Gastrocnemius medialis (tissue), 4 donors: ENCODE measurements around the gene ANGEL2.

Experiments used
- POLR2A ChIP-seq, 2 donors: fragments of 450-650 bp; IDR thresholded peaks; one replicate each; pipeline ENCODE4 v1.6.1; 2017; ENCODE audit warnings: antibody characterized with exemption in 2 of 2, mild to moderate bottlenecking in 2 of 2, moderate library complexity in 2 of 2
- TF ChIP-seq, protein P1 (sequence below), 5 experiments: fragments of 450-650 bp in 3 of 5; fragments of 200-600 bp in 2 of 5; sonication (generic) in 2 of 5; IDR thresholded peaks in 4 of 5; conservative IDR thresholded peaks in 1 of 5; 1 replicate in 4 of 5; 2 replicates in 1 of 5; pipeline ENCODE4 v1.5.1; 2016 to 2019; ENCODE audit warnings: antibody characterized with exemption in 5 of 5, mild to moderate bottlenecking in 3 of 5, moderate library complexity in 3 of 5

GRCh38 chr1:213034713-213035112 is 19.0 kb upstream of the ANGEL2 start:
- TF ChIP-seq, protein P1, sequence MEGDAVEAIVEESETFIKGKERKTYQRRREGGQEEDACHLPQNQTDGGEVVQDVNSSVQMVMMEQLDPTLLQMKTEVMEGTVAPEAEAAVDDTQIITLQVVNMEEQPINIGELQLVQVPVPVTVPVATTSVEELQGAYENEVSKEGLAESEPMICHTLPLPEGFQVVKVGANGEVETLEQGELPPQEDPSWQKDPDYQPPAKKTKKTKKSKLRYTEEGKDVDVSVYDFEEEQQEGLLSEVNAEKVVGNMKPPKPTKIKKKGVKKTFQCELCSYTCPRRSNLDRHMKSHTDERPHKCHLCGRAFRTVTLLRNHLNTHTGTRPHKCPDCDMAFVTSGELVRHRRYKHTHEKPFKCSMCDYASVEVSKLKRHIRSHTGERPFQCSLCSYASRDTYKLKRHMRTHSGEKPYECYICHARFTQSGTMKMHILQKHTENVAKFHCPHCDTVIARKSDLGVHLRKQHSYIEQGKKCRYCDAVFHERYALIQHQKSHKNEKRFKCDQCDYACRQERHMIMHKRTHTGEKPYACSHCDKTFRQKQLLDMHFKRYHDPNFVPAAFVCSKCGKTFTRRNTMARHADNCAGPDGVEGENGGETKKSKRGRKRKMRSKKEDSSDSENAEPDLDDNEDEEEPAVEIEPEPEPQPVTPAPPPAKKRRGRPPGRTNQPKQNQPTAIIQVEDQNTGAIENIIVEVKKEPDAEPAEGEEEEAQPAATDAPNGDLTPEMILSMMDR (IDR thresholded peaks at IDR 0.05 in 4 of 5, conservative IDR thresholded peaks at IDR 0.05 in 1 of 5), result no peak
- TF ChIP-seq POLR2A (IDR thresholded peaks at IDR 0.05), result no peak
